Pericardium fibroblast (primary cell): Measurements from ENCODE around the gene MYBL2. TPM values are rescaled to one million over a fixed set of nuclear protein-coding genes. Genes with fewer than 3 reads are reported as not detected.

Experiments
- total RNA-seq: library from RNA; depleted of rRNA; stranded (reverse); fragments of >200 nt; gene quantifications from 2 replicates; pipeline ENCODE4 v1.2.3, GENCODE V29; 2015

The MYBL2 gene
- 2.6 and 2.7 TPM in 2 replicates for total RNA-seq

GRCh38 chr20:43666376-43667328, at the start of gene MYBL2:
MYBL2 (plus strand) TSS chr20:43667114; CDS start chr20:43667284, 170 bp downstream.

GRCh38 chr20:43726811-43727338, 60.0 kb downstream of the MYBL2 start, which contains the start of gene GTSF1L:
GTSF1L (minus strand) TSS chr20:43727002; CDS start chr20:43726694, 308 bp downstream.

Other genes with a start within 250 kb of the MYBL2 start
- 53.0 and 64.6 TPM in 2 replicates for gene SRSF6, start 209.2 kb upstream of the MYBL2 start, total RNA-seq
- gene L3MBTL1, start 159.4 kb upstream of the MYBL2 start, total RNA-seq, result 1.2 and 2.4 TPM in 2 replicates
- gene SGK2, start 108.1 kb upstream of the MYBL2 start, total RNA-seq, result not detected in 2 replicates
- 20.3 and 22.2 TPM in 2 replicates for gene IFT52, start 76.2 kb upstream of the MYBL2 start, total RNA-seq
- gene GTSF1L, start 59.9 kb downstream of the MYBL2 start, total RNA-seq, result not detected in 2 replicates
- gene TOX2, start 247.7 kb downstream of the MYBL2 start, total RNA-seq, result 6.1 and 17.7 TPM in 2 replicates